Hematopoietic multipotent progenitor cell treated with erythropoietin and hydrocortisone succinate and interleukin-3 and kit ligand, for 15 days (in vitro differentiated cells): Measurements from ENCODE around the gene ZFP57.

Experiments used
- DNase-seq: peaks from one replicate; pipeline ENCODE4 v3.0.0-alpha.2; 2015; ENCODE audit warnings: low spot score

The ZFP57 gene

GRCh38 chr6:29655658-29656057 lies 25.3 kb downstream of the ZFP57 start:
- DNase-seq, result no peak

- peak; percentile 79 for DNase-seq
Measured at GRCh38 chr6:29653452-29654038, 27.4 kb downstream of the ZFP57 start.

DNA sequence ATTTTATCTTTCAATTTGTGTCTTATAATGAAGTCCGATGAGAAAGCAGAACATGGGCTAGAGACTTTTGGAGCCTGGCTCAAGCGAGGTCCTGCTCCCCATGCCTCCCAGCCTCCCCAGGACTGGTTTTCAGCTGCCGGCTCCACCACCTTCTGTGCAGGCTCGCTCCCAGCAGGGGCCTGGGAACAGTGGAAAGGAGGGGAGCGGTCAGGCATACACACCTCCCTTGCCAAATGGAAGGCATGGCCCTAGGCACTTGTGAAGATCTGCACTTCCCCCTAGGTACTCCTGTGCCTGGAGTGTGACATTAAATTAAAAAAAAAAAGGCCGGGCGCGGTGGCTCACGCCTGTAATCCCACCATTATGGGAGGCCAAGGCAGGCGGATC lies 28.8 kb downstream of the ZFP57 start:
- no peak for DNase-seq

- peak; percentile 59 for DNase-seq
Measured at GRCh38 chr6:29651413-29652197, 29.3 kb downstream of the ZFP57 start.

GRCh38 chr6:29649701-29650673 lies 31.0 kb downstream of the ZFP57 start:
- peak; percentile 99 for DNase-seq

DNA sequence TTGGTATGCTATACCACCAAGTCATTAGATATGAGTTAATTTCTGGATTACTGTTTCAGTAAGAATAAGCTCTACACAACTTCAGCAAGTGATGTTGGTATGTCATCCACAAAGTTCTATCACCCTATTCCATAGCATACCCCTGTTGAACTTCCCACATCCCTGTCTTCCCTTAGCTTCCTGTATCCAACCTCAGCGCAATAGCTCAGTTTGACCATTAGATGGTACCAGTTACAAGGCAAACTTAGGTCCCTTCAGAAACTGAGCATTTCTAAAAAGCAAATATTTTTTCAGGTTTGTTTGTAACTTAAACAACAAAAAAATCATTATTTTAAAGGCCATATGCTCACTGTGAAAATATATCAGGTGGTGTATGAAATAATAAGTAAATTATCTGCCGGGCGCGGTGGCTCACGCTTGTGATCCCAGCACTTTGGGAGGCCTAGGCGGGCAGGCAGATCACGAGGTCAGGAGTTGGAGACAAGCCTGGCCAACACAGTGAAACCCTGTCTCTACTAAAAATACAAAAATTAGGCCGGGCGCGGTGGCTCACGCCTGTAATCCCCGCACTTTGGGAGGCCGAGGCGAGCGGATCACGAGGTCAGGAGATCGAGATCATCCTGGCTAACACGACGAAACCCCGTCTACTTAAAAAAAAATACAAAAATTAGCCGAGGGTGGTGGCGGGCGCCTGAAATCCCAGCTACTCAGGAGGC lies 32.9 kb downstream of the ZFP57 start:
- DNase-seq, result peak; percentile 46

DNA sequence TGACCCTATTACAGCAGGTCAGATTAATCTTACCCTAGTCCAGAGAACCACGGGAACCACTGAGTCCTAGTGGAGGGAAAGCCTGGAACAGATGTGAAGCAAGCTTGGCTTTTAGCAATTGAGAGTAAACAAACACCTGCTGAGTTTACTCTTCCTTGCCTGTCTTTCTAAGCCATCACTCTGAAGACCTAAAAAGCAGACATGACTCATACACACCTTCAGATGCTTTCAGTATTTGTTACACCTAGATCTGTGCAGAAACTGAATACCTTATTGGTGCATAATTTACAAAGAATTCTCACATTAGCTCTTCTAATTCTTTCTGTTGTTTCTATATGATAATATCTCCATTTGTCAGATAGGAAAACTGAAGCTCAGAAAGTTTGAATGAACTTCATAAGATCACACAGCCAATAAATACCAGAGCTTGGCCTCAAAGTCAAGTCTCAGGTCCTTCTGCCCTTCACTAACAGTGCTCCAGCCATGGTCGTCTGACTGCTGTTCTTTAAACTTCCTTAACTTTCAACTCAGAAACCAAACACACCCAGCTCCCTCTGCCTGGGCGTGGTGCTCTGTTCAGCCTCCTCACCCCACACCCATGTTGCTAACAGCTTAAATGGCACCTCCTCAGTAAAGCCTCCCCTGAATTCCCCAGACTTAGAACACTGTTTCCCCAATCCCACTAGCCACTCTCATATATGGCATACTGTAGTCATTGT lies 39.4 kb downstream of the ZFP57 start:
- peak; percentile 21 for DNase-seq

DNA sequence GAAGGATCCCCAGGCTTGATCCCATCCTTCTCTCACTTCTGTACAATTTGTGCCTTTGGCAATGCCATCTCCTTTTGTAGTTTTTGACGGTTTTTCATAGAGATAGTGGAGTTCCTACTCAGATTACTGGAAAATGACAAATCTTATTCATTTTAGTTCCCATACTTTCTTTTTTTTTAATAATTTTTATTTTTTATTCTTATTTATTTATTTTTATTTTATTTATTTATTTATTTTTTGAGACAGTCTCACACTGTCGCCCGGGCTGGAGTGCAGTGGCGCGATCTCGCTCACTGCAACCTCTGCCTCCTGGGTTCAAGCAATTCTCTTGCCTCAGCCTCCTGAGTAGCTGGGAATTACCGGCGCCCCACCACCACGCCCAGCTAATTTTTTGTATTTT lies 43.7 kb downstream of the ZFP57 start:
- no peak for DNase-seq

GRCh38 chr6:29633534-29633905 lies 47.4 kb downstream of the ZFP57 start:
- no peak for DNase-seq

DNA sequence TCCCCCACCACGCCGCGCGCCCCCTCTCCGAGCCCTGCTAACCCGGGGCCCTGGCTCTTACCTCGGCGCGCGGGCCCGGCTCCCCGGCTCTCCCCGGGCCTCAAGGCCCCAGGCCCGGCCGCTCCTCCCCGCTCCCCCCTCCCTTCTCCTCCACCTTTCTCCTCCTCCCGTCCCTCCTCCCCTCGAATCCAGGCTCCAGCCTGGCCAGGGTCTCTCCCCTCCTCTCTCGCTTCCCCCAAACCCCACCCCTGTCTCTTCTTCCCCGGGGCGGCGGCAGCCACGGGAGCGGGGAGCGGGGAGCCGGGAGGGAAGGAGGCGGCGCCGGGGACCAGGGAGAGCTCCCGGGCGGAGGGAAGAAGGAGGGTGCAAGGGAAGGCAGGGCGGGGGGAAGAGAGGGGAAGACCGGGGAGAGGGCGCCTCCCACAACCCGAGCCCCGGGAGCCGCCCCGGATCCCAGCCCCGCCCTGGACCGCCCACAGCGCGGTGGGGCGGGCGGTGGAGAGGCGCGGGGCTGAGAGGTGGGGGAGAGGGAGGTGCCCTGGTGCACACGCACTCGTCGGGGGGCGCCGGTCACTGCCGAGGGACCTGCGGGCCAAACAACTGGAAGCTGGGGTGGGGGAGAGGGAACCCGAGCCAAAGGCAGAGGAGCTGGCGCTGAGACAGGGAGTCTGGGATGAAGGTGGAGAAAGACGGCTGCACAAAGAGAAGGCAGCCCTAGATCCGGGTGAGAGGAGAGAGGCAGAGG lies 48.0 kb downstream of the ZFP57 start, which contains the start of gene GABBR1:
TSS of gene GABBR1 (minus strand) at position 395 of the 745 bp plus-strand sequence. CDS start 798 bp downstream, outside the sequence.
- DNase-seq, result no peak

GRCh38 chr6:29631860-29632731 lies 48.9 kb downstream of the ZFP57 start:
- no peak for DNase-seq

GRCh38 chr6:29631209-29631810 lies 49.6 kb downstream of the ZFP57 start:
- no peak for DNase-seq

GRCh38 chr6:29630315-29630714 lies 50.6 kb downstream of the ZFP57 start:
- DNase-seq, result no peak

- no peak for DNase-seq
Measured at GRCh38 chr6:29629571-29629970, 51.4 kb downstream of the ZFP57 start.

DNA sequence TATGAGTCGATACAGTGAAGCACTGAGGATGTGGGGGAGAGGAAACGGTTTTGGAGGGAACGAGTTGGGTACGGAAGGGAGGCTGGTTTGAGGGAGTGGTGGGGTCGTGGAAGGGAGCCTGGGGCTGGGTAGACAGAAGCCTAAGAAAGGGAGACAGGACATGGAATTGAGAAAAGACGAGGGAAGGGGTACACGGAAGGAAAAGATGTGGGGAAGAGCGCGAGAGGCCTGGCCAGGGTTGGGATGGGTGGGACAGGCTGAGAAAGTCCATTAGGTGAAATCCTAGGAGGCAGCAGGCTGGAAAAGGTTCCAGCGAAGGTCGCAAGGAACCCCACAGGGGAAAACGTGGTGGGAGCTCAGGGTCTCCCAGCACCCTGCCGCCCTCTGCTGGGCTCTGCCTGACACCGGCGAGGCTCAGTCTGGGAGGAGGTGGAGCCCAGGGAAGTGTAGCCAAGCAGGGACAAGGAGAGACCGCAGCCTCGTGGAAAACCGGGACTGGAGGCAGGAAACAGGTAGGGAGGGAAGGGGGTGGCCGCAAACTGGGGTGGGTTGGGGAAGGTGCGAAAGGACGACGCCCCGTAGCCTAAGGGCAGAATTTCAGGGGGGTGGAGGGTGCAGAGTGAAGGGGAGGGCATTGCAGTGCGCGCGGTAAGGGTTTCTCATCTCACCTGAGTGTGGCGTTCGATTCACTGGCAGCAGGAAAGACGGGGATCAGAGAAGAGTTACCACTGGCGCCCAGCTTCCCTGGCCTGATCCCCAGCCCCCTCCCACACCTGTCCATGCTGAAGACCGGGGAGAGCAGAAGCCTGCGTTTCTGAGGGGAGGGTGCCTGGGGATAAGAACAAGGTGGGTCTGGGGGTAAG lies 52.3 kb downstream of the ZFP57 start:
- no peak for DNase-seq

DNA sequence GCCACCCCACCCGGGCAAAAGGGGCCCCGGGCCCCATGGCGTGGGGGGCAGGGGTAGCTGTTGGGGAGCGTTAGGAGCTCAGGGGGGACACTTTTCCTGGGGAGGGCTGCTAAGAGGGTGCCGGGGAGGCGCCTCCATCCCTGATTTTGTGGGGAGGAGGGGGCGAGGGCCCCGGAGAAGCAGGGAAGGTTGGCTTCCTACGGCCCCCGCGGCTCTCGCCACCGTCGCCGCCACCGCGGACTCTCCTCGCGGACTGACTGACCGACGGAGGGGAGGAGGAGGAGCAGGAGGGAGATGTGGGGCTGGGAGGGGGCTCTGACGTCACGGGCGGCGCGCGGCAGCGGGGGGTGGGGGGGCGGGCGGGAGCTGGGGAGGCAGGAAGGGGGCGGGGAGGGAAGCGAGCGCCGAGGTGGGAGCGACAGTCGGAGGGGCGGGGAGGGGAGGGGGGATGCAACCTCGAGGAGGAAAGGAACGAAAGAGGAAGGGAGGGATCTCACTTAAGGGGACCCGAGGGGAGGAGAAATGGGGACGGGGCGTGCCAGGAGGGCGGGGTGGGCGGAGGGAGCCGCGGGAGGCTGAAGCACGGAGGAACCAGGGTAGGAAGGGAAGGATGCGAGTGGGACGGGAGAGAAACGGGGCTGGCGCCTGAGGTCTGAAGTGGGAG lies 53.1 kb downstream of the ZFP57 start:
- no peak for DNase-seq

DNA sequence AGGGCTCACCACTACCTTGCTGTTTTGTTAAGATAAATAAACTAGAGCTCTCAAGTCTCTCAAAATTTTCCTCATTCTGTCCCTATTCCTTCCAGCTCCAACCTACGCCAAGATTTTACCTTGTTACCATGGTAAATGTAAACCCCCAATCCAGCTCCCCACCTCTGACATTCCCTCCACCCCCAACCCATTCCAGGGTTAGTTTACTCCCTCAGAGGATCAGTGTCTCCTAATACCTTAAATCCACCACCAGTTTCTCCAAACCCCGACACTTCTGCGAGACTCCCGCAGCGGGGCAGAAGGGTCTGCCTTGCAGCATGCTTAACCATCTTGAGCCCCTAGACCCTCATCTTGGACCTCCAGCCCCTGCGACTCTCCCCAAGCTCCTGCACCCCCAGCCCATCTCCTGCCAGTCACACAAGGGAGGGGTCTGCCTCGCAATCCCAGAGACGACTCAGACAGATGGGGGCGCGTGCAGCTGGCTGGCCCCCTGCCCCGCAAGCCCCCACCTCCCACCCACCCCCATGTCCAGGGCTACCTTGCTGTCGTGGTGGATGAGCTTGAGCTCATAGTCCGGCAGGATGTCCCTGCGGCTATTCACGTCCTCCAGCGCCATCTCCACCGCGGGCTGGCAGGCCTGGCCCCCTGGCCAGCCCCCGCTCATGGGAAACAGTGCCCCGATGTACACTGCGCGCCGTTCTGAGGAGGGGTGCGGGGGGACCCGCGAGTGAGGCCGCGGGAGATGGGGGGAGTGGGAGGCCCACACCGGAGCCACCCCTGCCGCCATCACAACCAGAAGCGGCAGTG lies 53.8 kb downstream of the ZFP57 start:
- no peak for DNase-seq
